NAMALWA (cell line): ENCODE results near the gene RNF167.

Experiments used
- DNase-seq: peaks from one replicate; pipeline ENCODE4 v3.0.0-alpha.2; 2015; ENCODE audit warnings: low spot score

Gene RNF167

DNA sequence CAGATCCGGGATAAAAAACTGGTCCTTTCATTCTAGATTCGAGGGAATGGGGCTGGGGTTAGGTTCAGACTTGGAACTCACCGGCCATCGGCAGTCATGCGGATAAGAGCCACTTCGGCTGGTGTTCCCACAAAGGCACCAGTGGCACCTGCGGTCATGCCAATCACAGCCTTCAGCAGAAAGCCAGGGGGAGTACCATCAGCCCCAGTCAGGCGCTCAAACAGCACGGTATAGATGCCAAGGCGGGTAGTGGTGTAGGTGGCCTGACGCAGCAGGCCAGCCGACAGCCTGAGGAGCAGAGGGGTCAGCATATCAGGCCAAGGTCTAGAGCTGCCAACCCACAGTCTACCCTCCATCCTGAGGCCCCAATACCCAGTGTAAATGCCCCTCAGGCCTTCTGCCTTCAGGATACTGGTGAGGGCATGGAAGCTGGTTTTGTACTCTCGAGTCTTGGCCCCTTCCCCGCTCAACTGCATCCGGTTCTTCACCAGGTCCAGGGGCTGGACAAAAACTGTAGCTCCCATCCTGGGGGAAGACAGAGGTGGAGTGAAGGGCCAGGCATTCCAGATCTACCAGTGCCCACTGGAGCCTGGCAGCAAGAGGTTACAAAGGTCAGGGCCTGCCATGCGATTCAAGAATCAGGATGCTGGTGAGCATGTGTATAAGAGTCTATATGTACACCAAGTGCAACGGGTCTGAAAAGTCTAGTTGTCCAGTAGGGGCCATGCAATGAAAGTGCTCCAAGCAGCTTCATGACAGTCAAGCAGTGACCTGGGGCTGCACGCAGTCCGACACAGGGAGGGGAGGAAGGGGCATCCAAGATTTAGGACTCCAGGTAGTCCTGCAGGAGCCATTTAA is 1.2 kb upstream of the RNF167 start:
- DNase-seq, result peak; percentile 20

DNA sequence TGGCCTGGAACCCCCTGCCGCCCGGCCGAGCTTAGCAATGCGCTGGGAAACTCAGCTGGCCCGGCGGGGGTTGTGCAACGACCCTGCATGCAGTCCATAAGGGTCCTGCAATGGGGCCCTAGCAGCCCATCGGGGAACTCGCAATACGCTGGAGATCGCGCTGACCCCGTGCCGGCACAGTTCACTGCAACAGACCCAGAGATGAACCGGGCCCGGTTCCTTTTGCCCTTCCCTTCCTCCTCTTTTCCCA is 597 bp upstream of the RNF167 start:
- no peak for DNase-seq

DNA sequence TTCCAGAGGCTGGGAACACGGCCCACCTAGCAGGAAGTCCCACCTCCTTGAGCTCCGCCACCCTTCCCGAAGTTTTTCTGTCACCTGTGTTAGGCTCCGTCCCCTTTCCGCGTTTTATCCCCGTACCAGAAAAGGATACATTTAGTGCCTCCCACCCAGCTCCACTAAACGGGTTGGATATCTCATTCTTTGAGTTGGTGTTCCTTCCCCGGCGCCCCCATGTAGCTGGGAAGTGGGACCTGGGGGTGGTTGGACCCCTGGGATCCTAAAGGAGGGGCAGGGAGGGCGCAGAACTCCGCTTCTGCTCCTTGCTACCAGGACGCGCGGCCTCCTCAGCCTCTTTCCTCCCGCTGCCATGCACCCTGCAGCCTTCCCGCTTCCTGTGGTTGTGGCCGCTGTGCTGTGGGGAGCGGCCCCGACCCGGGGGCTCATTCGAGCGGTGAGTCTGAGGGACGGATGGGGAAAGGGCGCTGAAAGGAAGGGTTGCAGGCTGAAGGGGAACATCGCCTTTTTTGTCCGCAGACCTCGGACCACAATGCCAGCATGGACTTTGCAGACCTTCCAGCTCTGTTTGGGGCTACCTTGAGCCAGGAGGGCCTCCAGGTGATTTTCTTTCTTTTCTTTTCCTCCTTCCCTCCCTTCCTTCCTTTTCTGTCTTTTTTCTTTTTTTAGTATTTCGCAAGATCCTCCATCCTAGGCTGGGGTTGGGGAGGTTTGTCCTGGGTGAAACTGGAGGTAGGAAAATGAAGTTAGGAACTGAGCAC is 669 bp downstream of the RNF167 start:
- DNase-seq, result peak; percentile 24

- DNase-seq, result no peak
Measured at GRCh38 chr17:4941319-4941610, 1.2 kb downstream of the RNF167 start.

- no peak for DNase-seq
Measured at GRCh38 chr17:4942760-4943508, 2.9 kb downstream of the RNF167 start.

DNA sequence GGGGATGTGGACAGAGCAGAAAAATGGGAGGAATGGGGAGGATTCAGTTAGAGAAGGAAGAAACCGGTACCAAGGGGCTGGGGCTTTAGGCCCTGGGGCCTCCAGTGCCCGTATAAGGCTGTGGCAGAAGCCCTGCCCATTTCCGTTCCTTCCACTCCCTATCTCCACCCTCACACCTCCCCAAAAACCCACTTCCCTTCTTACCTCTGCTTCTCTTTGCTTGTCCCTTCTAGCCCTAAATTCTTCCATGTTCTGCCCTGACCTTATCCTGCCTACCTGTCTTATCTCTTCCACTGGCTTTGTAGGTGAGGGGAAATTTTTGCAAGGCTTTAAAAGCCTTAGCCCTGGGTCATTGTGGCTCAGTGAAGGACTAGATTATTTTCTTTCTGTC is 4.1 kb downstream of the RNF167 start:
- DNase-seq, result peak; percentile 44

GRCh38 chr17:4944554-4945175 is 4.6 kb downstream of the RNF167 start:
- DNase-seq, result peak; percentile 33

DNA sequence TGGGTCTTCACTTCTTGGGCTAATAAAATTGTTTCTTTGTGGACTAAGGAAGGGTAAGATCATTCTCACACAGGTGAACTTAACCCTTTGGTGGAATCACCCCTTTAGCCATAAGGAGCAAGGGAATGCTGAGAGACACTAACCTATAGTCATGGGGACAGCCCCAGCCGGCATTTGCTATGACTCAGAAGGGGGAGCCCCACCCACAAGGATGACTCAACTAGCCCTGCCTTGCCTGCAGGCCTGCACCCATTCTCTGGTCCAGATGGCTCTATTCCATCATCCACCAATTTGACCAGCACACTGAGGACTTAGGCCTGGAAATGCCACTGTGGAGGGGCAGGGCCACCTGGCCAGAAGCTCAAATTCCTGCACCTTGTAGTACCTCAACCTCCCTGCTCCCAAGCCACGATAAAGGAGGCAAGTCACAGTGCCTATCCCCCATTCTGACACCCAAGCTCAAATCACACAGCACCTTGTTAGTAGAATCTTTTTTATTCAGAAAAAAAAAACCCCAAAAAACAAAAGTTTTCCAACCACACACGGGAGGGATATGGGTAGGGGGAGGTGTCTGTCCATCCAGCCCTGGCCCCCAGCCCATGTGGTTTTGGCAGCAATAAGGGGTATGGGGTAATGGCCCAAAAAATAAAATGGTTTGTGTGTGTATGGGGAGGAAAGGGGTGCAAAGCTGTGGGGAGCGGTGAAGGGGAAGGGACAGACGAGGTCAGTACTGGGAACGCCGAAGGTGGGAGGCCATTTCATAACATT is 5.3 kb downstream of the RNF167 start:
- DNase-seq, result peak; percentile 42

- DNase-seq, result no peak
Measured at GRCh38 chr17:4945944-4946280, 5.8 kb downstream of the RNF167 start.

- DNase-seq, result no peak
Measured at GRCh38 chr17:4946312-4946976, 6.4 kb downstream of the RNF167 start.

DNA sequence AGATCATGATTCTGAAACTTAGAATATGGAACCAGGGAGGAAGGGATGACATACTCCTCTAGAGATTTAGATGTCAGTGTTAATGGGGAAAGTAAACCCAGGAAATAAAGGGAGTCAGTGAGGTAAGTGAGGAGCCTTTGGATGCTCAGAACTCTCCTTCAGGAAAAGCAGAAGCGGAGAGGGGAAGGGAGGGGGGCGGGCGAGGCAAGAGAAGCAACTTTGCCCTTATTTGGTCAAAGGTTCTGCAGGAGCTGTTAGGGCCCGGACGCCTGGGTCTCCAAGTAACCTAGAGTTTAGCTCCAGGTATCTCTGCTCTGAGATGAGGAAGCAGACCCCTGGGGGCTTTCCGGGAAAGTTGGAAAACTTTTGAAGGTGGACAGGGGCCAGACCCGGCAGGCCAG is 6.9 kb downstream of the RNF167 start:
- DNase-seq, result no peak

DNA sequence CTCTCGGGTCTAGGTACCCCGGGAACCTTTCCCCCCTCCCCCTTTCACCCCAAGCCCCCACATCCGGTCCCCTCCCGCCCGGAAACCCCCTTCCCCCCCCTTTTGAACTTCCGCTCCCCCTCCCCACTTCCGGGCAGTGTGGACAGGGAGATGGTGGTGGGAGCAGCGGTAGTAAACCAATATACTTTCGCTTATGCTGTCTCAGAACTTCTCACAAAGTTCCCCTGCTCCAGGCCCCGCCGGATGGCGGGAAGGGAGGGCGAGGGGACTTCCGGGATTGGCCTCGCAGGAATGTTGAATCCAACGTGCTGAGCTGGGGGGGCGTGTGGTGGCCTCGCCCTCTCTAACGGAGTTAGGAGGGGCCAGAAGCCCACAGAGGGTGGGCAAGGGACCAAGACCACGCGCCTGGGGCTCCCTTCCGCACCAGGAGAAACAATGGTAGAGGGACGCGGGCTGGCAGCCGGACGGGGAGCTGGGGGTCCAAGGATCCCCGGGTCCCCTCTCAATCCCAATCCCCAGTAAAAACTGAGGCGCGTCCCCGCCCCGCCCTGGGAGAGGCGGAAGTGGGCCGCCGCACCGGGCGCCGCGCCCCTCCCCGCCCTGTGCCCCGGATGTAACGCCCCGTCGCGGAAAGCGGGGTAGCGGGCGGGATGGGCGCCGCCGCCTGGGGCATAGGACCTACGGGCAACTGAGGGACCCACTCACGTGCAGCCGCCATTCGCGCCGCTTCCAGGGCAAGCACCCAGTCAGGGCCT is 7.5 kb downstream of the RNF167 start:
- peak; percentile 41 for DNase-seq

DNA sequence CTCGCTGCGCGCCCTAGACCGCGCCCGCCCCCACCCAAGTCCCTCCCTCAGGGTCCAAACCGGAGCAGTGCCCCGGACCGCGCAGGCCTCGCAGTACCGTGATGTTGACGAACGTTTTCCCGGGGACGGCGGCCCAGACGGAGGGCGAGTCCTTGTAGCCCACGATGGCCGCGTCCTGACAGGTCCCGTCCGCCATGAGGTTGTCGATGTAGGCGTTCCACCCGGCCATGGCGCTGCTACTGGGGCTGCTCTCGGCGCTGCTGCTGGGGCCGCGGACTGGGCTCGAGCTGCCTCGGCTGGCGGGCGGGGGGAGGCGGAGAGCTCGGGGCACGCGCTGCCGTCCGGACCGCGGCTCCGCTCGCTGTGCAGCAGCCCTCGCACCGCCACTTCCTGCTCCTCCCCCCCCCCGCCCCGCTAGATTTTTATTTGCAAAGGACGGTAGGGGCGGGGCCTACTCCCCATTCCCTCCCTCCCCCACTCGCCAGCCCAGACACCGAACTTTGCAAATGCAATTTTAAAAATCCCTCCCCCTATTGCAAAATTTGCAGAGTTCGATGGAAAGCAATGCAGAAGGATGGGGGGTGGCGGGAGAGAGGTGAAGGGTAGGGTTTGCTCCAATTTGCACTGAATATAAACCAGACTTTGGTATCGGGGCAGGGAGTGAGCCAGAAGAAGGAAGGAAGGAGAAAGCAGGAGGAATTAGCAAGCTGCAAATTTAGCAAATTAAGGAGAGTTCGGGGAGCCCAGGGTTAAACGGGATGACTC is 8.3 kb downstream of the RNF167 start, which contains the start of gene PFN1:
PFN1 (minus strand) TSS at position 365 of the 765 bp plus-strand sequence; CDS start at position 229, 136 bp downstream.
- DNase-seq, result peak; percentile 89

DNA sequence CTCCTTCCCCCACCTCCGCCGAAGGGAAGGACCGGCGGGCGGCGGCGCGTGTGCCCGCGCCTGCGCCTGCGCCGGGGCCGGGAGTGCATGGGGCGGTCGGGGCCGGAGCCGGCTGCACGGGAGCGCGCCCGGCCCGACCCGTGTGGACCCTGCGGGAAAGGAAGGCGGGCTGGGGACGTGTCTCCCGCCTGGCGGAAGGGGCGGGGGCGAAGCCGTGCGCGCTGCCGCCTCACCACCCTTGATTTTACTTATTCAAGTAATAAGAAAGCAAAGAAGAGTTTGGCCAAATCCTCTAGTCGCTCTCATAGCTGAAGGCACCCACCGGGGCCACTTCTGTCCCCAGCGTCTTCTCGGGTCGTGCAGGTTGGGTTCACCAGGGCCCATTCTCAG is 8.9 kb downstream of the RNF167 start:
- DNase-seq, result peak; percentile 72

GRCh38 chr17:4949321-4950074 is 9.4 kb downstream of the RNF167 start:
- peak; percentile 84 for DNase-seq

GRCh38 chr17:4950075-4950745 is 10.1 kb downstream of the RNF167 start:
- peak; percentile 35 for DNase-seq

DNA sequence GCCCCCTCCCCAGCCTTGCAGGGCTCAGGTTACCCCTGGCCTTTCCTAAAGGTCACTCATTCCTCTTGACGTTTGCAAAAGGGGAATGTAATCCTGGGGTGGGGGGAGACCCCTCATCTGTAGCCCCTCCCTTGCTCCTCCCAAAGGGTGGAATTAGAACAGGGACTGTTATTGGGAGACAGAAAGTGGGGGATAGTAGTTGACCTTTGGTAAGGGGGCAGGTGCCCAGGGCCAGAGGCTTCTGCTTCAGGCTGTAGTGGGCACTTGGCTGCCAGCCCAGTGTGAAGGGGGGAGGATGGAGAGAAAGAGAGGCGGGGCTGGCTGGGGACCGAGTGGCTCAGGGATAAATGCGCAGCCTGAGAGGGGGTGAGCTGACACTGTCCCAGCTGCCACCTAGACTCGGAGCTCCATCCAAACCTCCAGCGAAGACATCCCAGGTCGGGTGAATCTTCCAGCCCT is 10.7 kb downstream of the RNF167 start, which contains the start of gene ENO3:
ENO3 (plus strand) TSS at position 374 of the 459 bp plus-strand sequence. CDS start 711 bp downstream, outside the sequence.
- DNase-seq, result no peak

DNA sequence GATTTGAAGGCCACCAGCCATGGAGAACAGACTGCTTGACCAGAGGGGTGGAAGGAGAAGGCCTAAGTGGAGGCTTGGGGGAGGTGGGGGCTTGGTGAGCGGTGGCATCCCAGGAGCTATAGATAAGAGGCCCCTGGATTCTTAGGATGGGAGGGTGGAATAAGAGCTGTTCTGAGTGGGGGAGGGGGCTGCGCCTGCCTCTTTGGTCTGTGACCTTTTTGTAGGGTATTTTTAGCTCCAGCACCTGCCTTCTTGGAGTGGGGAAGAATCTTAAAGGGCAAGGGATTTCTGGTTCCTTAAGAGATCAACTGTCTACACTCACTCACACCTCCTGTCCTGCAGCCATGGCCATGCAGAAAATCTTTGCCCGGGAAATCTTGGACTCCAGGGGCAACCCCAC is 11.4 kb downstream of the RNF167 start:
- no peak for DNase-seq
